ENCODE results near the gene SINHCAF.

SINHCAF gene

DNA sequence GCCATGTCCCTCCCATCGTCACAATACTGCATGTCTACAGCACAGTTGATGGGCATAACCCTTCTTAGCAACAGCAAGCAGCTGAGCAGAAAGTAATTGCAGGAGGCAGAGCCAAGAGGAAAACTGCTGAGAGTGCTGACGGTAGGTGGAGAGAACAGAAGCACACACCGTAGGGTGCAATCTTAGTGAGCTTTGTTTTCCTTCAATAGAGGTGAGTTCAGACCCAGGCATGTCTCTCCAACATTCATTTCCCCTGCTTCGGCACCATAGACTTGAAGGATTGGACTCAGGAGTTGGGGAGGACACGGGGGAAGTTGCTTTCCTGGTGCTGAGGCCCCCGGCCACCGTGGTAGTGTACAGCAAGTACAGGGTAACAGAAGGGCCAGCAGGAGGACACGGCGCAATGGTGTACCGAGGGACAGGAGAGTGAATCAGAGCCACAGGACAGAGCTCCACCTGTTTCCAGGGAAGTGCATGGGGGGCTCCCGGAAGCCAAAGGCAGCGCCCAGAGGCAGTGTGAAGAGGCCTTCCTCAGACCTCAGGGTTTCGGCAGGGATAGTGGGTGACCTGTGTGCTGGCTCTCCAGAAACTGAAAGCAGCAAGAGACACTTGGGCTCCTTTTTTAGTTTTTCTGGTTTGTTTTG lies 36.3 kb upstream of the SINHCAF start:
- H3K36me3 ChIP-seq: no peaks in the 10 kb centered on the region
- H3K4me3 ChIP-seq (ENCODE audit: low read depth, low read length): no peak overlapping the region
- TF ChIP-seq, protein P1, sequence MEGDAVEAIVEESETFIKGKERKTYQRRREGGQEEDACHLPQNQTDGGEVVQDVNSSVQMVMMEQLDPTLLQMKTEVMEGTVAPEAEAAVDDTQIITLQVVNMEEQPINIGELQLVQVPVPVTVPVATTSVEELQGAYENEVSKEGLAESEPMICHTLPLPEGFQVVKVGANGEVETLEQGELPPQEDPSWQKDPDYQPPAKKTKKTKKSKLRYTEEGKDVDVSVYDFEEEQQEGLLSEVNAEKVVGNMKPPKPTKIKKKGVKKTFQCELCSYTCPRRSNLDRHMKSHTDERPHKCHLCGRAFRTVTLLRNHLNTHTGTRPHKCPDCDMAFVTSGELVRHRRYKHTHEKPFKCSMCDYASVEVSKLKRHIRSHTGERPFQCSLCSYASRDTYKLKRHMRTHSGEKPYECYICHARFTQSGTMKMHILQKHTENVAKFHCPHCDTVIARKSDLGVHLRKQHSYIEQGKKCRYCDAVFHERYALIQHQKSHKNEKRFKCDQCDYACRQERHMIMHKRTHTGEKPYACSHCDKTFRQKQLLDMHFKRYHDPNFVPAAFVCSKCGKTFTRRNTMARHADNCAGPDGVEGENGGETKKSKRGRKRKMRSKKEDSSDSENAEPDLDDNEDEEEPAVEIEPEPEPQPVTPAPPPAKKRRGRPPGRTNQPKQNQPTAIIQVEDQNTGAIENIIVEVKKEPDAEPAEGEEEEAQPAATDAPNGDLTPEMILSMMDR (IDR thresholded peaks at IDR 0.05; ENCODE audit: low read depth, low read length): no peak
- H3K27ac ChIP-seq: peak overlapping the region; percentile 55
- no peaks in the 10 kb centered on the region for H3K27me3 ChIP-seq (ENCODE audit: insufficient read depth, low read depth, severe bottlenecking)
- H3K9me3 ChIP-seq (ENCODE audit: severe bottlenecking): no peaks in the 10 kb centered on the region
- DNase-seq: peak; percentile 52

- TF ChIP-seq, protein P1 (IDR thresholded peaks at IDR 0.05; ENCODE audit: low read depth, low read length): no peak
- peak overlapping the region; percentile 55; the same call in 1 of the 2 replicates for H3K27ac ChIP-seq
- no peak overlapping the region for H3K4me3 ChIP-seq (ENCODE audit: low read depth, low read length)
- H3K27me3 ChIP-seq (ENCODE audit: insufficient read depth, low read depth, severe bottlenecking): no peaks in the 10 kb centered on the region
- no peaks in the 10 kb centered on the region for H3K36me3 ChIP-seq
- no peak for DNase-seq
- no peaks in the 10 kb centered on the region for H3K9me3 ChIP-seq (ENCODE audit: severe bottlenecking)
Observed at GRCh38 chr12:31361730-31362114, 35.8 kb upstream of the SINHCAF start.

GRCh38 chr12:31355747-31356107 lies 29.8 kb upstream of the SINHCAF start:
- TF ChIP-seq, protein P1 (IDR thresholded peaks at IDR 0.05; ENCODE audit: low read depth, low read length): no peak
- Histone ChIP-seq H3K27ac (no peak overlapping the region), H3K9me3 (ENCODE audit: severe bottlenecking) (peaks cover 2% of the 10 kb centered on the region), H3K4me3 (ENCODE audit: low read depth, low read length) (no peak overlapping the region), H3K27me3 (ENCODE audit: insufficient read depth, low read depth, severe bottlenecking) (no peaks in the 10 kb centered on the region), H3K36me3 (no peaks in the 10 kb centered on the region)
- no peak for DNase-seq

DNA sequence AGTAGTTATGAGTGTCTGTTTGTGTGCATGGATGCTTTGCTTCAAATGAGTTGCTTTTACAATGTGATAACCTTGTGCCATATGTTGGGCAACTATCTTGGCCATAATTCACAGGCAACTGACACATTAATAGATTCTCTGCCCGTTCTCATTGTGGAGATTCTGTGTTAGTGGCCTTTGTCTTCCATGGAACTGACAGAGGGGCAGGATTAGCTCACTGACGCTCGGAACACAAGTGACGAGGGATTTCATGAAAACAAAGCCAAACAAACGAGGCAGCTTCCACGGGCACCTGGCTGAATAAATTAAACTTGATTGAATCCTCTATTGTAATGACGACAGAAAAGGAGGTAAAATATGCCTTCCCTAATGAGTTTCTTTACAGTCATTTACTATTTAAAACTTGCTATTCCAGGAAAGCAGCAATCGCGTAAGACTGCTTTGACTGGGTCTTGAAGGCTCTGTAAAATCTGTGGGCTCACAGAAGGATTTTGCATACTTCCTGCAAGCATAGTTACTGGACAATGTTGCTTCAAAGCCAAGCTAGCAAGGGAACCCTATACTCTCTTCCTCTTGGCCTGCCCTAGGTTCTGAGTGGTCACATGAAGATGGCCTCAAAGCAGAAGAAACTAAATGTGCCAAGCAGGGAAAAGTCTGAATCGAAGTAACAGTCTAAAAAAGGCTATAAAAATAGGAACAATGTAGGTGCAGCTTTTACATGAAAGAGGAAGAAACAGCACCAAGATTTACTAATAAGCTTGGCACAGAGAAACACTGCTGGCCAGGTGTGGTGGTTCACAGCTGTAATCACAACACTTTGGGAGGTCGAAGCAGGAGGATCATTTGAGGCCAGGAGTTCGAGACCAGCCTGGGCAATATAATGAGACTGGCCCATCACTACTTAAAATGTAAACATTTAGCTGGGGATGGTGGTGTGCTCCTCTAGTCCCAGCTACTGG lies 28.1 kb upstream of the SINHCAF start:
- Histone ChIP-seq H3K27me3 (ENCODE audit: insufficient read depth, low read depth, severe bottlenecking) (no peaks in the 10 kb centered on the region), H3K27ac (peak overlapping the region; percentile 91), H3K9me3 (ENCODE audit: severe bottlenecking) (peaks cover 2% of the 10 kb centered on the region), H3K4me3 (ENCODE audit: low read depth, low read length) (peak overlapping the region; percentile 26), H3K36me3 (no peaks in the 10 kb centered on the region)
- peak; percentile 70 for DNase-seq
- TF ChIP-seq, protein P1 (IDR thresholded peaks at IDR 0.05; ENCODE audit: low read depth, low read length): no peak

GRCh38 chr12:31346267-31346666 lies 20.3 kb upstream of the SINHCAF start:
- TF ChIP-seq, protein P1 (IDR thresholded peaks at IDR 0.05; ENCODE audit: low read depth, low read length): no peak
- no peak for DNase-seq
- no peaks in the 10 kb centered on the region for H3K9me3 ChIP-seq (ENCODE audit: severe bottlenecking)
- H3K27me3 ChIP-seq (ENCODE audit: insufficient read depth, low read depth, severe bottlenecking): no peaks in the 10 kb centered on the region
- H3K36me3 ChIP-seq: no peaks in the 10 kb centered on the region
- H3K27ac ChIP-seq: no peak overlapping the region
- no peak overlapping the region for H3K4me3 ChIP-seq (ENCODE audit: low read depth, low read length)

All from WERI-Rb-1 (cell line).